HG02678 (cell line): ENCODE results near the gene BCKDK.
A peak's percentile ranks its signal among the peaks of the same experiment; 100 is the strongest.

Experiments
- ATAC-seq: cut with Tn5 transposase; IDR thresholded peaks from one replicate; pipeline ENCODE4 v1.9.1; 2021; ENCODE audit warnings: mild to moderate bottlenecking, moderate library complexity; ENCODE audit not compliant: unreplicated experiment

BCKDK gene

GRCh38 chr16:31080035-31080629 lies 28.1 kb upstream of the BCKDK start:
- ATAC-seq = no peak

- no peak for ATAC-seq
Measured at GRCh38 chr16:31080756-31081419, 27.3 kb upstream of the BCKDK start.

GRCh38 chr16:31081428-31082351 lies 26.5 kb upstream of the BCKDK start:
- no peak for ATAC-seq

GRCh38 chr16:31082368-31083045 lies 25.7 kb upstream of the BCKDK start:
- ATAC-seq = no peak

- ATAC-seq = no peak
Measured at GRCh38 chr16:31083081-31083480, 25.1 kb upstream of the BCKDK start.

- ATAC-seq = no peak
Measured at GRCh38 chr16:31083556-31083955, 24.6 kb upstream of the BCKDK start.

GRCh38 chr16:31083981-31084380 lies 24.2 kb upstream of the BCKDK start:
- no peak for ATAC-seq

GRCh38 chr16:31084584-31085302 lies 23.4 kb upstream of the BCKDK start:
- no peak for ATAC-seq

- ATAC-seq = no peak
Measured at GRCh38 chr16:31085411-31085810, 22.8 kb upstream of the BCKDK start.

- ATAC-seq = no peak
Measured at GRCh38 chr16:31085873-31086628, 22.1 kb upstream of the BCKDK start.

GRCh38 chr16:31086629-31086906 lies 21.6 kb upstream of the BCKDK start:
- ATAC-seq = no peak

GRCh38 chr16:31087481-31087880 lies 20.7 kb upstream of the BCKDK start:
- no peak for ATAC-seq

GRCh38 chr16:31087971-31088370 lies 20.2 kb upstream of the BCKDK start:
- no peak for ATAC-seq

GRCh38 chr16:31088459-31089183 lies 19.6 kb upstream of the BCKDK start, which contains the start of gene PRSS53:
Gene PRSS53, minus strand, starts transcription at chr16:31088943. Its CDS starts 134 bp downstream, at chr16:31088809.
- no peak for ATAC-seq

GRCh38 chr16:31089199-31089598 lies 19.0 kb upstream of the BCKDK start:
- ATAC-seq = no peak

- ATAC-seq = no peak
Measured at GRCh38 chr16:31090540-31090939, 17.6 kb upstream of the BCKDK start.

GRCh38 chr16:31092330-31092729 lies 15.9 kb upstream of the BCKDK start:
- ATAC-seq = no peak

- no peak for ATAC-seq
Measured at GRCh38 chr16:31093132-31093703, 15.0 kb upstream of the BCKDK start.

GRCh38 chr16:31094088-31094423 lies 14.1 kb upstream of the BCKDK start:
- ATAC-seq = peak; percentile 8
